Gastroesophageal sphincter (tissue), 4 donors: ENCODE results near the gene HSF4. TPM values are rescaled to one million over a fixed set of nuclear protein-coding genes. Genes with fewer than 3 reads are reported as not detected.
A peak's percentile ranks its signal among the peaks of the same experiment; 100 is the strongest.

ENCODE experiments used
- ATAC-seq: fragments of 150-250 bp; one replicate; pipeline ENCODE4 v1.9.1; 2016; ENCODE audit warnings: mild to moderate bottlenecking, moderate library complexity
- H3K27ac ChIP-seq, 4 donors: fragments of 200-600 bp; sonication (generic) in 3 of 4; 1 replicate in 3 of 4; 2 replicates in 1 of 4; pipeline ENCODE4 v1.5.1; 2016 to 2019
- H3K27me3 ChIP-seq: fragments of 200-600 bp; sonication (generic); one replicate; pipeline ENCODE4 v1.5.1; 2019
- H3K36me3 ChIP-seq, 2 donors: fragments of 200-600 bp; sonication (generic); one replicate each; pipeline ENCODE4 v1.5.1; 2019; ENCODE audit warnings: control low read depth in 1 of 2
- H3K4me1 ChIP-seq, 3 donors: fragments of 200-600 bp; sonication (generic); 1 replicate in 2 of 3; 2 replicates in 1 of 3; pipeline ENCODE4 v1.5.1; 2016 to 2019; ENCODE audit warnings: control low read depth in 2 of 3
- H3K4me3 ChIP-seq, 2 donors: fragments of 200-600 bp; sonication (generic); one replicate each; pipeline ENCODE4 v1.5.1; 2019; ENCODE audit warnings: mild to moderate bottlenecking in 1 of 2, moderate library complexity in 1 of 2
- H3K9me3 ChIP-seq, 3 donors: fragments of 200-600 bp; sonication (generic); one replicate each; pipeline ENCODE4 v1.5.1; 2017 to 2019; ENCODE audit warnings: control low read depth in 2 of 3
- CTCF ChIP-seq, 4 experiments: fragments of 200-600 bp in 2 of 4; fragments of 450-650 bp in 2 of 4; sonication (generic) in 1 of 4; IDR thresholded peaks; one replicate each; pipeline ENCODE4 v1.5.1; 2017 to 2019; ENCODE audit warnings: antibody characterized with exemption in 4 of 4, mild to moderate bottlenecking in 2 of 4, moderate library complexity in 2 of 4
- EP300 ChIP-seq: sonication (generic); formaldehyde crosslinking; IDR thresholded peaks from one replicate; pipeline ENCODE4 v1.6.1; 2017; ENCODE audit warnings: antibody characterized with exemption, mild to moderate bottlenecking
- POLR2A ChIP-seq, 2 donors: fragments of 450-650 bp; IDR thresholded peaks; one replicate each; pipeline ENCODE4 v1.6.1; 2017; ENCODE audit warnings: antibody characterized with exemption in 2 of 2, mild to moderate bottlenecking in 2 of 2, moderate library complexity in 1 of 2
- POLR2AphosphoS5 ChIP-seq: sonication (generic); formaldehyde crosslinking; IDR thresholded peaks from one replicate; pipeline ENCODE4 v1.6.1; 2017; ENCODE audit warnings: antibody characterized with exemption
- WGBS, 2 donors: methylation state at CpG; one replicate each; pipeline ENCODE4 v1.1.5; 2018; ENCODE audit warnings: low coverage in 1 of 2; 5-methylcytosine and 5-hydroxymethylcytosine counted together
- total RNA-seq, 4 donors: library from RNA; depleted of rRNA; stranded (reverse); fragments of >200 nt; gene quantifications; one replicate each; pipeline ENCODE4 v1.1.0, GENCODE V29; 2016

The HSF4 gene
- total RNA-seq, 4 donors from 2014 or later, result 7.7 to 110 (median 59.4) TPM

DNA sequence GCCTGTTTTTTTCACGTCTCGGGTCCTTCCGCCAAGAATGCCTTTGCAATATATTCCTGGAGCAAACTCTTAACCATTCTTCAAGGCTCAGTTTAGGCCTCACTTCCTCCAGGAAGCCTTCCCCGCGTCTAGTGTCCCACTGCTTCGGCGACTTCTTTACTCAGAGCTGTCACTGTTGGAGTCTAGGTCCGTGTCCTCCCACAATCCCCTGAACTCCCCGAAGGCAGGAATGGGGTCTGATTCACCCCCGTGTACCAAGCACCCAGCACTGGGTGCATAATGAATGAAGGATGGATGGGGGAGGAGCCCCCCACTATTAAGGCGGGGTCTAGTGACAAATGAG is 18.7 kb downstream of the HSF4 start:
- Histone ChIP-seq H3K36me3 (no peaks in the 10 kb centered on the region), H3K4me1 (peaks cover 0 to 72% (median 21%) of the 10 kb centered on the region in 3 donors), H3K27me3 (no peaks in the 10 kb centered on the region), H3K27ac (peak overlapping the region in 3 of 4 donors; percentile 96 to 98 (median 97)), H3K9me3 (no peaks in the 10 kb centered on the region), H3K4me3 (peak overlapping the region; percentile 64 to 80)
- ATAC-seq, result no peak
- WGBS, 2 donors, result 9 to 40% methylated on average over 1 to 3 of the region's 11 CpGs
- TF ChIP-seq POLR2A (IDR thresholded peaks at IDR 0.05) (no peak), EP300 (no peak), POLR2AphosphoS5 (no peak), CTCF (IDR thresholded peaks at IDR 0.05) (no peak)

DNA sequence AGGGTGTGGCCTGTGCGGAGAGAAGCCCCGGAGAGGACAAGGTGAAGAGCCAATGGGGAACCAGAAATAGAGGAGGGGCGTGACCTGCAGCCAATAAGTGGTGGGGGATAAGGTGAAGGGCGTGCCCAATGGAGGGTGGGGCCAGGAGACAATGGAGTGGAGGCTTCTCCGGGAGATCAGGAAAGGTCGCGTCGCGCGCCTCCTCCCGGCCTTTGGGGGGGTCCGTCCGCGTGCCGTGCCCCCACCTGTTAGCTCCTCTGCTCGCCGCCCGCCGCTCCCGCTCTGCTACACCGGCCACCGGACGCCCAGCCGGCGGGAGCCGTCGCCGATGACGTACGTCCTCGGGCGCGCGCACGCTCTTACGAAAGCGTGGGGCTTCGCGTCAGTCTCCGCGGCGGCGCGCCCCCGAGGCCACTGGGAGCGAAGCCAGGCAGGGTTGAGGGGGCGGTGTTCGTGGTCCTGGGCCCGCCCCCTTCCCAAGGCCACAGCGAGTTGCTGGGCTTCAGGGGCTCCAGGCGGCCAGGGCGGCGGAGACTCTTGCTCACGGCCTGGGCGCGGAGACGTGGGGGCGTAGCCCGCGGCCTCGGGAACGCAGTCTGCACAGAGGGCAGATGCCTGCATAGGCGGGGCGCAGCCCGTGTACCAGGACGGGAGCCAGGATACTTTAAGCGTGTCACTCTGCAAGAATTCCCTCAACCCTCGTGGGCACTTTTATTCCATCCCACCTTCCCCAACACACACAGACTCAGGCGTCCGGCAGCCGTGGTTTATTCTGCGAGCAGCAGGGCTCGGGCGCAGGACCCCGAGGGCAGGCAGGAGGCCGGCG is 19.3 kb downstream of the HSF4 start, which contains the start of gene MATCAP1:
Gene MATCAP1 (minus strand): TSS at position 337 of the 826 bp plus-strand sequence. CDS start 3,353 bp downstream, outside the sequence.
- no peaks in the 10 kb centered on the region for H3K36me3 ChIP-seq

DNA sequence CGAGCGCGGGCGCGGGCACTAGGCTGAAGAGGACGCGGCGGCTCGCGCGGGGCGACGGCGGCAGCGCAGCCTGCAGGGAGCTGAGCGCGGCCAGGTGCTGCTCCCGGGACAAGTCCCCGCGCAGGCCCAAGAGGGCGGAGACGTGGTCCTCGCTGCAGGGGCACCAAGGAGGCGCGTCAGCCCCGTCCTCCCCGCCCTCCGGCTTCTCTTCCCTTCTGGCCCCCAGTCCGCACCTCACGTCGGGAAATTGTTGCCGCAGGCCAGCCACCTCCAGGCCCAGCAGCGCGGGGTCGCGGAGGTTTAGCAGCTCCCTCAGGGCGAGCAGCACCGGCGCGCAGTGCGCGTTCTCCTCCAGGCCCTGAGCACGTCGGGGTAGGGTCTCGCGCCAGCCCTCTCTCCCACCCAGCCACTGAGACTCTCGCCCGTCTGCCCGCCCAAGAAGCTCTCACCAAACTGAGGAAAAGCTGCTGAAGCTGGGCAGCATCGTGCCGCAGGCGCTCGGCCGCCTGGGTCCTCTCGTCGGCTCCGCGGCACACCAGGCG is 20.0 kb downstream of the HSF4 start:
- H3K9me3 ChIP-seq, result no peaks in the 10 kb centered on the region
- peak in 1 of 4 experiments; percentile 7 for TF ChIP-seq CTCF (IDR thresholded peaks at IDR 0.05)
- no peak for TF ChIP-seq EP300
- peak overlapping the region; percentile 64 to 80 for H3K4me3 ChIP-seq
- H3K27ac ChIP-seq, result peak overlapping the region; percentile 90 to 98 (median 96)
- peaks cover 0 to 59% (median 21%) of the 10 kb centered on the region in 3 donors for H3K4me1 ChIP-seq
- no peaks in the 10 kb centered on the region for H3K27me3 ChIP-seq
- no peak for ATAC-seq
- H3K36me3 ChIP-seq, result no peaks in the 10 kb centered on the region
- WGBS, 2 donors, result 0% methylated on average over 3 of the region's 59 CpGs; no CpG with 5 or more reads in 1 of the 2 donors

More for the DNA sequence above, 19.3 kb downstream of the HSF4 start, which contains the start of gene MATCAP1:
- 0% methylated on average over 5 of the region's 77 CpGs; no CpG with 5 or more reads in 1 of the 2 donors for WGBS, 2 donors
- ATAC-seq, result peak; percentile 95
- peak in 1 of 4 experiments; percentile 7 for TF ChIP-seq CTCF (IDR thresholded peaks at IDR 0.05)
- peak; percentile 68 for TF ChIP-seq POLR2AphosphoS5
- no peak for TF ChIP-seq EP300
- TF ChIP-seq POLR2A (IDR thresholded peaks at IDR 0.05), result peak; percentile 27 to 44
- Histone ChIP-seq H3K4me3 (peak within 1 kb of the TSS; percentile 64 to 80), H3K9me3 (no peaks in the 10 kb centered on the region), H3K27ac (peak within 1 kb of the TSS; percentile 90 to 98 (median 96)), H3K27me3 (no peaks in the 10 kb centered on the region), H3K4me1 (peaks cover 0 to 66% (median 21%) of the 10 kb centered on the region in 3 donors)

DNA sequence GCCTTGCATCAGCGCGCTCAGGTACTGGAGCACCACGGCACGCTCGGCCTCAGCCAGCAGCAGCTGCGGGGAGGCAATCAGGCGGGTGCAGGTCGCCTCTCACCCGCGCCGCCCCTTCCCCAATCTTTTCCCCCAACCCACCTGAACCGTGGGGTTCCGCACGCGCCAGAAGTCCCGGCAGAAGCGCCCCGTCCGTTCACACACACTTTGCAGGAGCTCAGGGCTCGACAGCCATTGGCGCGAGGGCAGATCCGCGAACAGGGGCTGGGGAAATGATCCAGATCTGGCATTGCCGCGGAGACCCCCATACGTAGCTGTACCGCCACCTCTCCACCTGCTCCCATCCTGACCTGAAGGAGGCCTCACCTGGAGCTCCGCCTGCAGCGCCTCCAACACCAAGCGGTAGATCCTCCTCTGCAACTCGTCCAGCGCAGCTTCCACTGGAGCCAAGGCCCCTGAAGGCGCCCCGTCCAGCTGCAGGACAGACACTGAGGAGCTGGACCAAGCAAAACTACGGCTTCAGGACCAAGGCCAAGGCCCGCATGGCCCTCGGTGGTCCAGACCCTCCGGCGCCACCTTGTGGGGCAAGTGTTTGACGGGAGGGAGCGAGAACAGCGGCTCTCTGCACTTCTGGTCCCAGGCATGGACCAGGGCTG is 20.6 kb downstream of the HSF4 start:
- no CpG with 5 or more reads among the region's 43 CpGs for WGBS, 2 donors
- TF ChIP-seq POLR2A (IDR thresholded peaks at IDR 0.05) (no peak), EP300 (no peak), CTCF (IDR thresholded peaks at IDR 0.05) (peak in 3 of 4 experiments; percentile 88 to 91 (median 90)), POLR2AphosphoS5 (peak; percentile 80)
- Histone ChIP-seq H3K36me3 (no peaks in the 10 kb centered on the region), H3K27me3 (no peaks in the 10 kb centered on the region), H3K9me3 (no peaks in the 10 kb centered on the region), H3K4me1 (peaks cover 0 to 53% (median 21%) of the 10 kb centered on the region in 3 donors), H3K27ac (peak overlapping the region in 3 of 4 donors; percentile 96 to 98 (median 97)), H3K4me3 (peak overlapping the region in 1 of 2 donors; percentile 80)
- peak; percentile 45 for ATAC-seq
